ENCODE results near the gene ANTXR1. TPM values are rescaled to one million over a fixed set of nuclear protein-coding genes. Genes with fewer than 3 reads are reported as not detected.

Gene ANTXR1
- polyA plus RNA-seq, 1 donor (not counting 4 experiments of a cell fraction or from before 2014, with no cell fraction given), result 20.4 TPM

DNA sequence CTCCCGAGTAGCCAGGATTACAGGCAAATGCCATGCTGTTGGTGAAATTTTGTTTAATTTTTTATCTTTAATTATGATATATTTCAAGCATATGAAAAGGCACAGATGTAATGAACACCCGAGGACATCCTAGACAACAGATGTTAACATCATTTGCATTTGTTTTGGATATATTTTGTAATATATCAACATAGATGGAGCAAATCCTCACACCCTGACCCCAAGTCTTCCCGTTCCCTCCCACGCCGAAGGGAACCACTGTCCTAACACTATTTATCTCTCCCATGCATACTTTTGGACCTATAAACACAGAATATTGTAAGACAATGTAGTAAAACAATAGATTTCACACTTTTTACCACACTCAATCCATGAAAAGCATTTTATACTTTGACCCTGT, 274.6 kb downstream of the ANTXR1 start:
- FAIRE-seq (no peak), DNase-seq (ENCODE audit: low read depth, low spot score) (no peak)
- Histone ChIP-seq H2AFZ (ENCODE audit: control insufficient read depth, low read length) (no peak overlapping the region), H3K27me3 (ENCODE audit: control insufficient read depth, extremely low read depth, insufficient read depth, low read length) (no peaks in the 10 kb centered on the region), H3K36me3 (ENCODE audit: control insufficient read depth in 2 of 2, extremely low read depth in 1 of 2, insufficient read depth in 2 of 2, low read length in 2 of 2) (no peaks in the 10 kb centered on the region), H4K20me1 (ENCODE audit: control insufficient read depth, extremely low read depth, insufficient read depth, low read length) (no peaks in the 10 kb centered on the region), H3K27ac (ENCODE audit: control insufficient read depth, insufficient read depth, low read length) (no peak overlapping the region), H3K4me2 (ENCODE audit: control insufficient read depth, extremely low read depth, insufficient read depth, low read depth, low read length) (no peak overlapping the region), H3K9me3 (ENCODE audit: control insufficient read depth, low read depth, low read length) (no peaks in the 10 kb centered on the region), H3K9me1 (ENCODE audit: control insufficient read depth, extremely low read depth, insufficient read depth, low read length) (no peaks in the 10 kb centered on the region), H3K4me1 (ENCODE audit: control insufficient read depth, extremely low read depth, insufficient read depth, low read length) (no peaks in the 10 kb centered on the region), H3K4me3 (ENCODE audit: control insufficient read depth in 2 of 3, extremely low read depth in 1 of 3, insufficient read depth in 2 of 3, low read depth in 1 of 3, low read length in 3 of 3) (no peak overlapping the region), H3K9ac (ENCODE audit: control insufficient read depth, extremely low read depth, insufficient read depth, low read length) (no peak overlapping the region), H3K79me2 (ENCODE audit: control insufficient read depth, insufficient read depth, low read length) (no peaks in the 10 kb centered on the region)
- dilution Hi-C loops (cut with MboI; ENCODE audit: extremely low pct_ligation_motif_present, low sequenced_read_pairs), result no loop called here
- TF ChIP-seq, protein P1, sequence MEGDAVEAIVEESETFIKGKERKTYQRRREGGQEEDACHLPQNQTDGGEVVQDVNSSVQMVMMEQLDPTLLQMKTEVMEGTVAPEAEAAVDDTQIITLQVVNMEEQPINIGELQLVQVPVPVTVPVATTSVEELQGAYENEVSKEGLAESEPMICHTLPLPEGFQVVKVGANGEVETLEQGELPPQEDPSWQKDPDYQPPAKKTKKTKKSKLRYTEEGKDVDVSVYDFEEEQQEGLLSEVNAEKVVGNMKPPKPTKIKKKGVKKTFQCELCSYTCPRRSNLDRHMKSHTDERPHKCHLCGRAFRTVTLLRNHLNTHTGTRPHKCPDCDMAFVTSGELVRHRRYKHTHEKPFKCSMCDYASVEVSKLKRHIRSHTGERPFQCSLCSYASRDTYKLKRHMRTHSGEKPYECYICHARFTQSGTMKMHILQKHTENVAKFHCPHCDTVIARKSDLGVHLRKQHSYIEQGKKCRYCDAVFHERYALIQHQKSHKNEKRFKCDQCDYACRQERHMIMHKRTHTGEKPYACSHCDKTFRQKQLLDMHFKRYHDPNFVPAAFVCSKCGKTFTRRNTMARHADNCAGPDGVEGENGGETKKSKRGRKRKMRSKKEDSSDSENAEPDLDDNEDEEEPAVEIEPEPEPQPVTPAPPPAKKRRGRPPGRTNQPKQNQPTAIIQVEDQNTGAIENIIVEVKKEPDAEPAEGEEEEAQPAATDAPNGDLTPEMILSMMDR (optimal IDR thresholded peaks at IDR 0.05 in 1 of 3, IDR thresholded peaks at IDR 0.05 in 1 of 3, conservative IDR thresholded peaks at IDR 0.05 in 1 of 3; ENCODE audit: extremely low read depth in 1 of 3, insufficient read depth in 2 of 3, low read length in 3 of 3), result no peak
- no peak for TF ChIP-seq EZH2 (IDR thresholded peaks at IDR 0.05; ENCODE audit: low read length)

DNA sequence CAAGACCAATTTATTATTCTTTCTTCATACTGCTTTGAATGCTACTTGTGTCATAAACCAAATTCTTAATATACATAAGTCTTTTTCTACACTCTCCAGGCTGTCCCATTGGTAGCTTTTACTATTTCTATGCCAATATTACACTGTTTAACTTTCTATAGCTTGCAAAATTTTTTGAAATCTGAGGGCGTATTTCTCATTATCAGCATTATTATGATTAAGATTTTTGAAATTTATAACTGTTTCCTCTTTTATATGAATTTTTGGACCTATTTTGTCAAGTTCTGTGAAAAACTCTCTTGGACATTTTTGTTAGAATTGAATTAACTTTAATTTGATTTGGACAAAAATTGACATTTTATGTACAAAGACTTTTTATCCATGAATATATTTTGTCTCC, 275.4 kb downstream of the ANTXR1 start:
- dilution Hi-C loops (cut with MboI; ENCODE audit: extremely low pct_ligation_motif_present, low sequenced_read_pairs), result no loop called here
- FAIRE-seq, result no peak
- TF ChIP-seq, protein P1 (optimal IDR thresholded peaks at IDR 0.05 in 1 of 3, IDR thresholded peaks at IDR 0.05 in 1 of 3, conservative IDR thresholded peaks at IDR 0.05 in 1 of 3; ENCODE audit: extremely low read depth in 1 of 3, insufficient read depth in 2 of 3, low read length in 3 of 3), result no peak
- TF ChIP-seq EZH2 (IDR thresholded peaks at IDR 0.05; ENCODE audit: low read length), result no peak

More for the DNA sequence above, 275.4 kb downstream of the ANTXR1 start:
- Histone ChIP-seq H2AFZ (ENCODE audit: control insufficient read depth, low read length) (no peak overlapping the region), H3K36me3 (ENCODE audit: control insufficient read depth in 2 of 2, extremely low read depth in 1 of 2, insufficient read depth in 2 of 2, low read length in 2 of 2) (no peaks in the 10 kb centered on the region), H4K20me1 (ENCODE audit: control insufficient read depth, extremely low read depth, insufficient read depth, low read length) (no peaks in the 10 kb centered on the region), H3K9ac (ENCODE audit: control insufficient read depth, extremely low read depth, insufficient read depth, low read length) (no peak overlapping the region), H3K4me3 (ENCODE audit: control insufficient read depth in 2 of 3, extremely low read depth in 1 of 3, insufficient read depth in 2 of 3, low read depth in 1 of 3, low read length in 3 of 3) (no peak overlapping the region), H3K4me1 (ENCODE audit: control insufficient read depth, extremely low read depth, insufficient read depth, low read length) (no peaks in the 10 kb centered on the region), H3K27me3 (ENCODE audit: control insufficient read depth, extremely low read depth, insufficient read depth, low read length) (no peaks in the 10 kb centered on the region), H3K9me1 (ENCODE audit: control insufficient read depth, extremely low read depth, insufficient read depth, low read length) (no peaks in the 10 kb centered on the region), H3K9me3 (ENCODE audit: control insufficient read depth, low read depth, low read length) (no peaks in the 10 kb centered on the region), H3K4me2 (ENCODE audit: control insufficient read depth, extremely low read depth, insufficient read depth, low read depth, low read length) (no peak overlapping the region), H3K27ac (ENCODE audit: control insufficient read depth, insufficient read depth, low read length) (no peak overlapping the region), H3K79me2 (ENCODE audit: control insufficient read depth, insufficient read depth, low read length) (no peaks in the 10 kb centered on the region)
- DNase-seq (ENCODE audit: low read depth, low spot score), result no peak

All from keratinocyte (primary cell).